ENCODE measurements around the gene TUFT1. TPM values are rescaled to one million over a fixed set of nuclear protein-coding genes. Genes with fewer than 3 reads are reported as not detected.
A peak's percentile ranks its signal among the peaks of the same experiment; 100 is the strongest.

TUFT1 gene
- total and polyA plus RNA-seq, 9 of the 15 experiments (the other 6 are each of a cell fraction or from before 2014, with no cell fraction given): 0.54 to 2.0 (median 1.7) TPM

DNA sequence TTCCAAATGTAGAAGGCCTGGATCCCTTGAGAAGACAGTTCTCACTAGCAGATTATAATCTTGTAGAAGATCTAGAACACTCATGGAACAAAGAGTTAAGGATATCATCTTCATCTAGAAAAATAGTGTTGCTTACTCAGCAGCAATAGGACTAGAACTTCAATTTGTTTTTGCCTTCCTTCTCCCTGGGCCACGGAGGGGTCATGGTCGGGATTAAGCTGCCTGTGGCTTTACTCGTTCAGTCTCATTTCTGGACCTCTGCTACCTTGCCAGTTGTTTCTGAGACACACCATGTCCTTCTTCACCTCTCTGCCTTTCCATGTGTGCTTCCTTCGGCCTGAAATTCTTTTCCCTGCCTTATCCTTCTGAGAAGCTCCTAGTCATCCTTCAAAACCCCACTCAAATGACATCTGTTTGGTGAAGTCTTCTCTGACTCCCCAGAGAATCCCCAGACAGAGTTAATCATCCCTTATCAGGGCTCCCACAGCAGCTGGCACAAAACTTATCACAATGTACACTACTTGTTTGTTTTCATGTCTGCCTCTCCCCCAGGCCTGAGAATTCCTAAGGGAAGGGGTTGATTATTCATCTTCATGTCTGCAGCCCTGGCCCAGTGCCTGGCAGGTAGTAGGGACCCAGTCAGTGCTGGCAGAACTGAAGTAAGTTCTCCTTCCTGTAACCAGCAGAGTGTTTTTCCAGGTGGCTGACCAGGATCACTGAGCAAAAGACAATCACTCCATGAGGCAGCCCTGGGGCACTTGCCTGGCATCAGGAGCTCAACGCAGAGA lies 56.3 kb downstream of the TUFT1 start (continued):
- TF ChIP-seq ID3 (CRISPR knock-in tag; IDR thresholded peaks at IDR 0.05) (no peak), ID3 (tag; IDR thresholded peaks at IDR 0.05) (peak; percentile 60; the same call in 1 of the 2 replicates), NR0B1 (IDR thresholded peaks at IDR 0.05; ENCODE audit: partially characterized antibody) (no peak), ZBTB17 (CRISPR knock-in tag; IDR thresholded peaks at IDR 0.05) (0 out of 2 replicates have a peak, but pooled peaks have one; percentile 57), FOXA1 (IDR thresholded peaks at IDR 0.05; ENCODE audit: borderline replicate concordance) (peak; percentile 47; the same call in 1 of the 2 replicates), PRPF4 (IDR thresholded peaks at IDR 0.05; ENCODE audit: insufficient read depth, low read depth, low read length, poor library complexity, severe bottlenecking) (no peak), ZNF830 (CRISPR knock-in tag; IDR thresholded peaks at IDR 0.05) (no peak), DPF2 (IDR thresholded peaks at IDR 0.05) (peak; percentile 98), ZEB2 (IDR thresholded peaks at IDR 0.05) (peak; percentile 83), FOXA3 (CRISPR knock-in tag; conservative IDR thresholded peaks at IDR 0.05 in 1 of 2, IDR thresholded peaks at IDR 0.05 in 1 of 2) (peak; percentile 69 to 90; a peak in 3 of 4 replicates)
- TF ChIP-seq, protein P1, sequence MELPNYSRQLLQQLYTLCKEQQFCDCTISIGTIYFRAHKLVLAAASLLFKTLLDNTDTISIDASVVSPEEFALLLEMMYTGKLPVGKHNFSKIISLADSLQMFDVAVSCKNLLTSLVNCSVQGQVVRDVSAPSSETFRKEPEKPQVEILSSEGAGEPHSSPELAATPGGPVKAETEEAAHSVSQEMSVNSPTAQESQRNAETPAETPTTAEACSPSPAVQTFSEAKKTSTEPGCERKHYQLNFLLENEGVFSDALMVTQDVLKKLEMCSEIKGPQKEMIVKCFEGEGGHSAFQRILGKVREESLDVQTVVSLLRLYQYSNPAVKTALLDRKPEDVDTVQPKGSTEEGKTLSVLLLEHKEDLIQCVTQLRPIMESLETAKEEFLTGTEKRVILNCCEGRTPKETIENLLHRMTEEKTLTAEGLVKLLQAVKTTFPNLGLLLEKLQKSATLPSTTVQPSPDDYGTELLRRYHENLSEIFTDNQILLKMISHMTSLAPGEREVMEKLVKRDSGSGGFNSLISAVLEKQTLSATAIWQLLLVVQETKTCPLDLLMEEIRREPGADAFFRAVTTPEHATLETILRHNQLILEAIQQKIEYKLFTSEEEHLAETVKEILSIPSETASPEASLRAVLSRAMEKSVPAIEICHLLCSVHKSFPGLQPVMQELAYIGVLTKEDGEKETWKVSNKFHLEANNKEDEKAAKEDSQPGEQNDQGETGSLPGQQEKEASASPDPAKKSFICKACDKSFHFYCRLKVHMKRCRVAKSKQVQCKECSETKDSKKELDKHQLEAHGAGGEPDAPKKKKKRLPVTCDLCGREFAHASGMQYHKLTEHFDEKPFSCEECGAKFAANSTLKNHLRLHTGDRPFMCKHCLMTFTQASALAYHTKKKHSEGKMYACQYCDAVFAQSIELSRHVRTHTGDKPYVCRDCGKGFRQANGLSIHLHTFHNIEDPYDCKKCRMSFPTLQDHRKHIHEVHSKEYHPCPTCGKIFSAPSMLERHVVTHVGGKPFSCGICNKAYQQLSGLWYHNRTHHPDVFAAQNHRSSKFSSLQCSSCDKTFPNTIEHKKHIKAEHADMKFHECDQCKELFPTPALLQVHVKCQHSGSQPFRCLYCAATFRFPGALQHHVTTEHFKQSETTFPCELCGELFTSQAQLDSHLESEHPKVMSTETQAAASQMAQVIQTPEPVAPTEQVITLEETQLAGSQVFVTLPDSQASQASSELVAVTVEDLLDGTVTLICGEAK (IDR thresholded peaks at IDR 0.05): no peak
- TF ChIP-seq, protein P1 (CRISPR knock-in tag; IDR thresholded peaks at IDR 0.05): no peak
- TF ChIP-seq, protein P2, sequence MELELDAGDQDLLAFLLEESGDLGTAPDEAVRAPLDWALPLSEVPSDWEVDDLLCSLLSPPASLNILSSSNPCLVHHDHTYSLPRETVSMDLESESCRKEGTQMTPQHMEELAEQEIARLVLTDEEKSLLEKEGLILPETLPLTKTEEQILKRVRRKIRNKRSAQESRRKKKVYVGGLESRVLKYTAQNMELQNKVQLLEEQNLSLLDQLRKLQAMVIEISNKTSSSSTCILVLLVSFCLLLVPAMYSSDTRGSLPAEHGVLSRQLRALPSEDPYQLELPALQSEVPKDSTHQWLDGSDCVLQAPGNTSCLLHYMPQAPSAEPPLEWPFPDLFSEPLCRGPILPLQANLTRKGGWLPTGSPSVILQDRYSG (tag; conservative IDR thresholded peaks at IDR 0.05; ENCODE audit: low read depth): no peak

All from K562 (cell line).